GM23338 (cell line): ENCODE data around the gene IGF2BP3.

Experiments used
- CTCF ChIP-seq, 2 experiments: fragments of 200-600 bp in 1 of 2; sonication (generic) in 1 of 2; conservative IDR thresholded peaks; 2 replicates each; pipeline versions ENCODE4 v1.5.1 to v1.6.1; 2016 to 2017; ENCODE audit warnings: antibody characterized with exemption in 2 of 2, low read depth in 2 of 2, mild to moderate bottlenecking in 2 of 2, moderate library complexity in 1 of 2
- EZH2 ChIP-seq: fragments of 200-600 bp; sonication (generic); IDR thresholded peaks from one replicate; pipeline ENCODE4 v1.8.0; 2017; ENCODE audit warnings: antibody characterized with exemption, mild to moderate bottlenecking, low read depth; ENCODE audit not compliant: unreplicated experiment
- EZH2phosphoT487 ChIP-seq: fragments of 200-600 bp; sonication (generic); IDR thresholded peaks from one replicate; pipeline ENCODE4 v1.8.1; 2018; ENCODE audit warnings: antibody characterized with exemption; ENCODE audit not compliant: unreplicated experiment
- JUNB ChIP-seq: IDR thresholded peaks from one replicate; pipeline ENCODE4 v1.6.1; 2016; ENCODE audit warnings: antibody characterized with exemption; ENCODE audit not compliant: unreplicated experiment

GRCh38 chr7:23341846-23342598 lies 128.3 kb downstream of the IGF2BP3 start:
- no peak for TF ChIP-seq CTCF (conservative IDR thresholded peaks at IDR 0.05; ENCODE audit: low read depth in 2 of 2)
- TF ChIP-seq EZH2, result no peak
- no peak for TF ChIP-seq JUNB
- no peak for TF ChIP-seq EZH2phosphoT487
